ENCODE results near the gene SH2D7. TPM values are rescaled to one million over a fixed set of nuclear protein-coding genes. Genes with fewer than 3 reads are reported as not detected.

SH2D7 gene
- polyA plus RNA-seq, 1 of the 3 experiments (the other 2 are of a cell fraction) = not detected

- TF ChIP-seq IRF3 (IDR thresholded peaks at IDR 0.05; ENCODE audit: low read depth, low read length) (no peak), GATA2 (CRISPR knock-in tag; IDR thresholded peaks at IDR 0.05) (no peak), RAD21 (IDR thresholded peaks at IDR 0.05; ENCODE audit: low read length) (no peak), RFX5 (IDR thresholded peaks at IDR 0.05; ENCODE audit: low read length) (no peak)
Observed at GRCh38 chr15:78084449-78084750, 8.0 kb upstream of the SH2D7 start (continued).

- Histone ChIP-seq H3K4me1 (ENCODE audit: control insufficient read depth in 1 of 2, insufficient read depth in 2 of 2, low read depth in 1 of 2, low read length in 1 of 2) (peaks cover 13 to 20% of the 10 kb centered on the region in 2 experiments; a peak in 3 of 4 replicates), H4K20me1 (ENCODE audit: insufficient read depth) (no peaks in the 10 kb centered on the region), H3K4me3 (ENCODE audit: low read depth in 2 of 2, low read length in 1 of 2) (no peak overlapping the region), H3K4me2 (0 out of 2 replicates have a peak overlapping the region, but pooled peaks have one; percentile 25), H3K27ac (ENCODE audit: low read depth in 2 of 2, low read length in 1 of 2) (peak overlapping the region in 1 of 2 experiments; percentile 51; a peak in 2 of 4 replicates), H3K36me3 (replicated peaks in 1 of 2; ENCODE audit: control insufficient read depth in 1 of 2, insufficient read depth in 2 of 2, low read length in 1 of 2) (no peaks in the 10 kb centered on the region), H3F3A (replicated peaks; ENCODE audit: insufficient read depth) (no peaks in the 10 kb centered on the region), H3K9me2 (no peaks in the 10 kb centered on the region), H3K27me3 (ENCODE audit: insufficient read depth) (no peaks in the 10 kb centered on the region), H2AFZ (ENCODE audit: low read depth) (no peak overlapping the region), H3K9me3 (no peaks in the 10 kb centered on the region), H3K79me2 (ENCODE audit: insufficient read depth) (no peaks in the 10 kb centered on the region), H3K9ac (no peak overlapping the region)
- ChIA-PET CTCF (interaction anchor here (1.7 to 2.4 kb wide), 2 partner anchors 22 to 110 kb away, joined by 6 to 10 read pairs; no protein-coding TSS in a partner anchor), POLR2A (no interaction called here)
- 32% methylated on average over 1 of the region's 1 CpG for WGBS (ENCODE audit: low lambda C conversion rate)
- DNase-seq = no peak
- TF ChIP-seq TCF12 (IDR thresholded peaks at IDR 0.05) = peak; percentile 76
- TF ChIP-seq RXRA (IDR thresholded peaks at IDR 0.05; ENCODE audit: borderline replicate concordance, low read depth) = no peak
- TF ChIP-seq CTCF (IDR thresholded peaks at IDR 0.05) = no peak
- no peak for TF ChIP-seq IRF3 (IDR thresholded peaks at IDR 0.05; ENCODE audit: low read depth, low read length)
- TF ChIP-seq ZBTB33 (IDR thresholded peaks at IDR 0.05; ENCODE audit: borderline replicate concordance, low read depth) = no peak
- TF ChIP-seq USF1 (IDR thresholded peaks at IDR 0.05; ENCODE audit: borderline replicate concordance, low read depth) = no peak
- TF ChIP-seq PBX3 (IDR thresholded peaks at IDR 0.05) = peak; percentile 52; the same call in 1 of the 2 replicates
- TF ChIP-seq NFIC (IDR thresholded peaks at IDR 0.05; ENCODE audit: borderline replicate concordance) = peak; percentile 65
- no peak for TF ChIP-seq MXI1 (IDR thresholded peaks at IDR 0.05; ENCODE audit: low read depth, low read length)
- no peak for TF ChIP-seq USF2 (IDR thresholded peaks at IDR 0.05; ENCODE audit: borderline replicate concordance, low read depth, low read length)
- no peak for TF ChIP-seq MAX (IDR thresholded peaks at IDR 0.05; ENCODE audit: low read depth)
- no peak; the same call in 1 of the 2 replicates for TF ChIP-seq JUND (IDR thresholded peaks at IDR 0.05)
- peak; percentile 51; the same call in 1 of the 2 replicates for TF ChIP-seq FOSL2 (IDR thresholded peaks at IDR 0.05; ENCODE audit: borderline replicate concordance, low read depth)
- TF ChIP-seq GATA2 (CRISPR knock-in tag; IDR thresholded peaks at IDR 0.05) = no peak
- TF ChIP-seq GABPA (IDR thresholded peaks at IDR 0.05; ENCODE audit: low read depth) = no peak
- TF ChIP-seq EP300 (IDR thresholded peaks at IDR 0.05; ENCODE audit: borderline replicate concordance in 1 of 2, low read depth in 1 of 2, low read length in 1 of 2) = peak in 1 of 2 experiments; percentile 40; a peak in 1 of 4 replicates
- TF ChIP-seq RAD21 (IDR thresholded peaks at IDR 0.05; ENCODE audit: low read length) = no peak
Observed at GRCh38 chr15:78085928-78086327, 6.4 kb upstream of the SH2D7 start.

All from SK-N-SH (cell line).